Measurements from ENCODE around the gene DIRAS1. TPM values are rescaled to one million over a fixed set of nuclear protein-coding genes. Genes with fewer than 3 reads are reported as not detected.
A peak's percentile ranks its signal among the peaks of the same experiment; 100 is the strongest.

The DIRAS1 gene
- polyA plus RNA-seq (2011; rRNA removed) (1.6 and 2.5 TPM in 2 replicates), polyA plus RNA-seq (2017; fragmentation: RNase III; extraction: RNeasy Plus Mini Kit Qiagen cat#74134 plus additional on column Dnase treatment) (2.6 to 4.3 TPM (median 3.7 TPM) in 3 replicates), polyA minus RNA-seq (2011; rRNA and poly(A)+ RNA removed) (1.4 and 1.8 TPM in 2 replicates)
- 2.2 and 3.6 TPM in 2 replicates for polyA plus RNA-seq (2012; cell fraction: cytosol; rRNA removed)
- 3.3 and 3.5 TPM in 2 replicates for polyA plus RNA-seq (2012; cell fraction: nucleus; rRNA removed)

- POLR2A ChIA-PET: no interaction called here
- FAIRE-seq (no peak), ATAC-seq (no peak), DNase-seq (ENCODE audit: low read depth in 1 of 2, low spot score in 1 of 2) (no peak)
- Histone ChIP-seq H3K4me1 (peaks cover 22% of the 10 kb centered on the region), H3K4me2 (peak within 1 kb of the TSS; percentile 90), H3K9me3 (no peaks in the 10 kb centered on the region), H3K4me3 (peak within 1 kb of the TSS; percentile 62), H3K27ac (peak within 1 kb of the TSS; percentile 63 to 90; a peak in 4 of 6 replicates)
- no peak for TF ChIP-seq CTCF (IDR thresholded peaks at IDR 0.05)
- CTCF ChIA-PET: no interaction called here
- WGBS (ENCODE audit: missing lambda C conversion rate): no CpG with 5 or more reads among the region's 100 CpGs
Measured at GRCh38 chr19:2720777-2721569, at the start of gene DIRAS1. Gene DIRAS1, minus strand, starts transcription at chr19:2721372. Its CDS starts 3,566 bp downstream, at chr19:2717806.

GRCh38 chr19:2770055-2771013 lies 49.2 kb upstream of the DIRAS1 start:
- Histone ChIP-seq H3K4me1 (no peaks in the 10 kb centered on the region), H3K9me3 (no peaks in the 10 kb centered on the region), H3K4me3 (no peak overlapping the region), H3K27ac (no peak overlapping the region), H3K4me2 (no peak overlapping the region)
- no peak for ATAC-seq
- 95% methylated on average over 22 of the region's 40 CpGs for WGBS (ENCODE audit: missing lambda C conversion rate)
- DNase-seq (ENCODE audit: low read depth in 1 of 2, low spot score in 1 of 2): no peak
- POLR2A ChIA-PET: no interaction called here
- TF ChIP-seq ZNF302 (CRISPR knock-in tag; IDR thresholded peaks at IDR 0.05) (no peak), GATA3 (IDR thresholded peaks at IDR 0.05; ENCODE audit: borderline replicate concordance) (no peak), CTCF (IDR thresholded peaks at IDR 0.05) (no peak), JUN (IDR thresholded peaks at IDR 0.05) (no peak), RNF2 (IDR thresholded peaks at IDR 0.05; ENCODE audit: borderline replicate concordance, low read depth) (no peak), FOSB (CRISPR knock-in tag; IDR thresholded peaks at IDR 0.05) (no peak), MAX (IDR thresholded peaks at IDR 0.05) (no peak), HES2 (IDR thresholded peaks at IDR 0.05) (no peak), HOXB5 (CRISPR knock-in tag; IDR thresholded peaks at IDR 0.05) (no peak), MAZ (IDR thresholded peaks at IDR 0.05; ENCODE audit: borderline replicate concordance, low read depth, low read length) (no peak), EP300 (IDR thresholded peaks at IDR 0.05) (no peak)
- CTCF ChIA-PET: interaction anchor here (0.6 to 1.8 kb wide), 3 partner anchors 13 to 122 kb away, joined by 3 to 5 read pairs (median 4); partner anchors contain the start of gene SGTA
- no peak for FAIRE-seq

- ATAC-seq: no peak
- DNase-seq (ENCODE audit: low read depth in 1 of 2, low spot score in 1 of 2): no peak
- H3K4me3 ChIP-seq: no peak overlapping the region
- TF ChIP-seq EP300 (IDR thresholded peaks at IDR 0.05) (no peak), HES2 (IDR thresholded peaks at IDR 0.05) (no peak), MAFK (IDR thresholded peaks at IDR 0.05; ENCODE audit: partially characterized antibody) (no peak), CHD4 (IDR thresholded peaks at IDR 0.05; ENCODE audit: borderline replicate concordance) (no peak), CTCF (IDR thresholded peaks at IDR 0.05) (no peak), FOSB (CRISPR knock-in tag; IDR thresholded peaks at IDR 0.05) (no peak), BCL3 (IDR thresholded peaks at IDR 0.05) (no peak), HDAC2 (IDR thresholded peaks at IDR 0.05) (no peak), CBX8 (IDR thresholded peaks at IDR 0.05) (no peak), TP53 (CRISPR knock-in tag; IDR thresholded peaks at IDR 0.05) (no peak), RNF2 (IDR thresholded peaks at IDR 0.05; ENCODE audit: borderline replicate concordance, low read depth) (no peak), PBX3 (IDR thresholded peaks at IDR 0.05) (no peak)
Measured at GRCh38 chr19:2769218-2769617, 48.0 kb upstream of the DIRAS1 start.

More at GRCh38 chr19:2769218-2769617, 48.0 kb upstream of the DIRAS1 start:
- H3K9me3 ChIP-seq: no peaks in the 10 kb centered on the region
- H3K27ac ChIP-seq: no peak overlapping the region
- FAIRE-seq: no peak
- 97% methylated on average over 6 of the region's 8 CpGs for WGBS (ENCODE audit: missing lambda C conversion rate)
- CTCF ChIA-PET: interaction anchor here (0.6 to 1.5 kb wide), 2 partner anchors 20 to 924 kb away, joined by 3 to 6 read pairs; no protein-coding TSS in a partner anchor
- no peak overlapping the region for H3K4me2 ChIP-seq
- no peaks in the 10 kb centered on the region for H3K4me1 ChIP-seq
- POLR2A ChIA-PET: no interaction called here

Data from A549 (cell line).